K562 (cell line): ENCODE results near the gene SLC1A7. TPM values are rescaled to one million over a fixed set of nuclear protein-coding genes. Genes with fewer than 3 reads are reported as not detected.

Source experiments
- ATAC-seq: fragments of 200-7000 bp; cut with Tn5 transposase; 3 replicates; pipeline ENCODE4 v1.9.1; 2020; ENCODE audit warnings: moderate library complexity
- BruUV-seq: library from RNA; stranded (reverse); fragments of 400-500 nt; replicated peaks from 2 replicates; lab custom pipeline; 2021; lab: Mats Ljungman, UMichigan
- CTCF ChIA-PET: fragments of 300-600 bp; formaldehyde crosslinking; extraction: SDS; loops from one replicate; lab custom pipeline; 2021; ENCODE audit warnings: low intra/inter-chr PET ratio; lab: Yijun Ruan, JAX
- POLR2A ChIA-PET: fragments of 300-600, 350-650 bp; sonication (Branson Sonifier 250); formaldehyde crosslinking; extraction: SDS; loops from one replicate; lab custom pipeline; 2021; ENCODE audit warnings: antibody characterized with exemption, inconsistent platforms; lab: Yijun Ruan, JAX
- DNase-seq, 4 experiments: peaks; one replicate each; pipeline versions ENCODE4 v3.0.0 to v3.0.0-alpha.2; 2011 to 2018; ENCODE audit warnings: low spot score in 3 of 4, mixed read lengths in 3 of 4; ENCODE audit errors: extremely low read depth in 1 of 4
- FAIRE-seq: peaks from 2 replicates; lab custom pipeline; 2011; peaks lifted over from hg19 to GRCh38; lab: Jason Lieb, UNC
- H2AFZ ChIP-seq: 2 replicates; pipeline ENCODE4 v1.6.0; 2011; ENCODE audit warnings: low read depth, low read length, control low read depth, inconsistent platforms
- H3K27ac ChIP-seq: fragments of 200-600 bp; 3 replicates; pipeline ENCODE4 v1.8.0; 2011; ENCODE audit warnings: low read depth, mild to moderate bottlenecking, control low read depth, inconsistent platforms, low read length, moderate library complexity, mixed read lengths; ENCODE audit errors: extremely low read depth
- H3K27me3 ChIP-seq, 2 experiments: fragments of 300-600 bp in 1 of 2; 2 replicates in 1 of 2; 3 replicates in 1 of 2; pipeline versions ENCODE4 v1.6.0 to v1.8.0; 2011; ENCODE audit warnings: inconsistent platforms in 2 of 2, low read length in 2 of 2, mild to moderate bottlenecking in 1 of 2, mixed read lengths in 1 of 2, moderate library complexity in 1 of 2; ENCODE audit not compliant: control insufficient read depth in 2 of 2, insufficient read depth in 2 of 2
- H3K36me3 ChIP-seq: fragments of 300-600 bp; 3 replicates; pipeline ENCODE4 v1.8.0; 2011; ENCODE audit warnings: mild to moderate bottlenecking, low read length, inconsistent platforms; ENCODE audit not compliant: control insufficient read depth, insufficient read depth
- H3K4me1 ChIP-seq, 2 experiments: fragments of 200-600 bp in 1 of 2; replicated peaks in 1 of 2; 2 replicates in 1 of 2; 3 replicates in 1 of 2; pipeline versions ENCODE4 v1.5.1 to v1.8.0; 2011; ENCODE audit warnings: inconsistent platforms in 2 of 2, low read length in 2 of 2, mild to moderate bottlenecking in 1 of 2, mixed read lengths in 1 of 2, moderate library complexity in 1 of 2; ENCODE audit not compliant: control insufficient read depth in 2 of 2, insufficient read depth in 2 of 2
- H3K4me2 ChIP-seq: 2 replicates; pipeline ENCODE4 v1.6.1; 2011; ENCODE audit warnings: low read length, control low read depth, inconsistent platforms, mixed read lengths; ENCODE audit not compliant: insufficient read depth
- H3K4me3 ChIP-seq: fragments of 200-600 bp; sonication (generic), shearing (Covaris generic); 2 replicates; pipeline ENCODE4 v1.5.1; 2016; ENCODE audit warnings: control low read depth, inconsistent platforms
- H3K79me2 ChIP-seq: fragments of 200-600 bp; 3 replicates; pipeline ENCODE4 v1.8.0; 2011; ENCODE audit warnings: low read length, inconsistent platforms; ENCODE audit not compliant: control insufficient read depth, insufficient read depth
- H3K9ac ChIP-seq, 2 experiments: 2 replicates each; pipeline versions ENCODE4 v1.6.0 to v1.6.1; 2011; ENCODE audit warnings: low read depth in 2 of 2, low read length in 2 of 2, control low read depth in 1 of 2, inconsistent platforms in 1 of 2, mild to moderate bottlenecking in 1 of 2, mixed read lengths in 1 of 2; ENCODE audit not compliant: insufficient read depth in 1 of 2
- H3K9me1 ChIP-seq: one replicate; pipeline ENCODE4 v1.6.0; 2011; ENCODE audit warnings: inconsistent platforms, mild to moderate bottlenecking, low read length, moderate library complexity; ENCODE audit not compliant: control insufficient read depth, insufficient read depth
- H3K9me3 ChIP-seq: replicated peaks from 2 replicates; pipeline ENCODE4 v1.5.1; 2011; ENCODE audit warnings: low read depth, low read length, inconsistent platforms; ENCODE audit not compliant: control insufficient read depth, insufficient read depth
- H4K20me1 ChIP-seq: replicated peaks from 2 replicates; pipeline ENCODE4 v1.6.1; 2011; ENCODE audit warnings: low read length, inconsistent platforms, mixed read lengths; ENCODE audit not compliant: control insufficient read depth, insufficient read depth
- CBFA2T3 ChIP-seq: fragments of 450-650 bp; IDR thresholded peaks from 2 replicates; pipeline ENCODE4 v1.6.1; 2017
- CREB1 ChIP-seq, 2 experiments: sonication (generic) in 1 of 2; formaldehyde crosslinking in 1 of 2; IDR thresholded peaks; 2 replicates each; pipeline versions ENCODE4 v1.6.1 to v1.8.0; 2012 to 2022; ENCODE audit warnings: inconsistent platforms in 1 of 2, mild to moderate bottlenecking in 1 of 2, missing genetic modification reagents in 1 of 2, moderate library complexity in 1 of 2
- GABPA ChIP-seq: fragments of 200-800 bp; sonication (Bioruptor generic); conservative IDR thresholded peaks from 2 replicates; pipeline ENCODE4 v1.6.1; 2016; ENCODE audit warnings: low read depth, missing genetic modification characterization, missing compliant biosample characterization
- MTF1 ChIP-seq: fragments of 250-450 bp; sonication (Bioruptor Pico); IDR thresholded peaks from 2 replicates; pipeline ENCODE4 v1.9.0; 2021; ENCODE audit warnings: moderate library complexity, mild to moderate bottlenecking, inconsistent platforms, borderline replicate concordance
- RCOR1 ChIP-seq, 2 experiments: IDR thresholded peaks; 2 replicates each; pipeline ENCODE4 v1.6.1; 2012; ENCODE audit warnings: low read depth in 2 of 2, low read length in 2 of 2, borderline replicate concordance in 1 of 2, improper control_type of control experiment in 1 of 2
- SAFB ChIP-seq: fragments of 200-400 bp; formaldehyde crosslinking; IDR thresholded peaks from 2 replicates; pipeline ENCODE4 v1.6.1; 2017; ENCODE audit warnings: low read depth, low read length, borderline replicate concordance
- SLC30A9 ChIP-seq: fragments of 250-450 bp; sonication (Bioruptor Pico); IDR thresholded peaks from 2 replicates; pipeline ENCODE4 v1.8.0; 2022; ENCODE audit warnings: mild to moderate bottlenecking, moderate library complexity
- YBX1 ChIP-seq: fragments of 450-650 bp; IDR thresholded peaks from 2 replicates; pipeline ENCODE4 v1.7.1; 2016; ENCODE audit warnings: mild to moderate bottlenecking
- ZNF282 ChIP-seq: sonication (generic); formaldehyde crosslinking; IDR thresholded peaks from 2 replicates; pipeline ENCODE4 v1.8.1; 2023; ENCODE audit warnings: missing genetic modification reagents
- WGBS: fragments of 100-300 bp; shearing (Covaris generic); methylation state at CpG from one replicate; pipeline ENCODE4 v1.1.6; 2016; ENCODE audit warnings: low coverage, mixed read lengths; ENCODE audit not compliant: insufficient coverage; ENCODE audit errors: missing lambda C conversion rate; 5-methylcytosine and 5-hydroxymethylcytosine counted together
- in situ Hi-C: fragments of 300-500 bp; cut with MboI; formaldehyde crosslinking; loops from 4 replicates; pipeline ENCODE4 v1.15.0; 2018; ENCODE audit warnings: inconsistent platforms, mixed read lengths
- intact Hi-C: fragments of 100-400 bp; cut with micrococcal nuclease; formaldehyde crosslinking; loops from 2 replicates; pipeline ENCODE4 v1.14.2; 2022
- polyA plus RNA-seq, 8 experiments: library from polyadenylated mRNA; depleted of rRNA in 4 of 8; stranded (reverse) in 5 of 8; unstranded in 3 of 8; fragments of >200 nt; fragmentation: Nextera tagmentation in 2 of 8; fragmentation: Illumina TruSeq in 1 of 8; extraction: Ambion mirVana in 2 of 8; extraction: Trizol in 1 of 8; gene quantifications; 2 replicates each; pipeline versions ENCODE4 v1.2.1 to v1.2.3, GENCODE V29; 2011 to 2014; ENCODE audit warnings: inconsistent platforms in 1 of 8, missing spikeins in 1 of 8
- total RNA-seq, 7 experiments: library from RNA; depleted of rRNA in 6 of 7; stranded (reverse); fragments of >200 nt in 6 of 7; fragmentation: Illumina TruSeq in 2 of 7; extraction: Trizol in 2 of 7; gene quantifications; 2 replicates each; pipeline versions ENCODE4 v1.2.1 to v1.2.3, GENCODE V29; 2011 to 2021; ENCODE audit warnings: low replicate concordance in 1 of 7
- TF ChIP-seq, protein P1 (sequence below), 2 experiments: fragments of 200-800 bp in 1 of 2; sonication (Bioruptor generic) in 1 of 2; sonication (generic) in 1 of 2; formaldehyde crosslinking in 1 of 2; IDR thresholded peaks in 1 of 2; conservative IDR thresholded peaks in 1 of 2; 2 replicates each; pipeline versions ENCODE4 v1.5.0 to v1.6.1; 2016 to 2020; ENCODE audit warnings: missing compliant biosample characterization in 1 of 2, missing genetic modification characterization in 1 of 2, missing genetic modification reagents in 1 of 2
- TF ChIP-seq, protein P2 (sequence below): IDR thresholded peaks from 2 replicates; pipeline ENCODE4 v1.6.1; 2014; ENCODE audit warnings: antibody characterized with exemption

The SLC1A7 gene
- total and polyA plus RNA-seq, 9 of the 15 experiments (the other 6 are each of a cell fraction or from before 2014, with no cell fraction given): 0.07 TPM; not detected in 8

DNA sequence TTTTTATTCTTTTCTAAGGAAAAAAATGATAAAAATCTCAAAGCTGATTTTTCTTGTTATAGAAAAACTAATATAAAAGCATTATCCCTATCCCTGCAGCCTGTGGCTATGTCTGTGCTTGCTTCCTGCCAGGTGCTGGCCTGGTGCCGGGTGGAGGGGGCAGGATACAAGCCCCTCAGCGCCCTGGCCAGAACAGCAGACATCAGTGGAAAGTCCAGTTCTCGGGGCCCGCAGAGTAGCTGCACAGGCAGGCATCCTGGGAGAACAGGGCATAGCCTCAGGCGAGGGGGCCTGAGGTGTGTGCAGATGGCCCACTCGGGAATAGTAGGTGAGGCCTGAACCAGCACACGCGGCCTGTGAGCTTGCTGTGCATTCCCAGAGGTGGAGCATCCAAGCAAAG lies 57.0 kb downstream of the SLC1A7 start:
- POLR2A ChIA-PET: interaction anchor here (0.8 kb wide), 1 partner anchor 7 kb away, joined by 3 read pairs; no protein-coding TSS in a partner anchor
- Histone ChIP-seq H3K4me2 (no peak overlapping the region), H3K4me1 (peaks cover 8 to 48% of the 10 kb centered on the region in 2 experiments; a peak in 3 of 5 replicates), H4K20me1 (peaks cover 7% of the 10 kb centered on the region; the same call in 1 of the 2 replicates), H3K9me1 (no peaks in the 10 kb centered on the region), H3K27me3 (peaks cover 0 to 36% of the 10 kb centered on the region in 2 experiments; a peak in 3 of 5 replicates), H3K79me2 (no peaks in the 10 kb centered on the region), H2AFZ (no peak overlapping the region), H3K27ac (no peak overlapping the region), H3K9ac (no peak overlapping the region), H3K36me3 (no peaks in the 10 kb centered on the region), H3K4me3 (no peak overlapping the region), H3K9me3 (no peaks in the 10 kb centered on the region)
- TF ChIP-seq, protein P1, sequence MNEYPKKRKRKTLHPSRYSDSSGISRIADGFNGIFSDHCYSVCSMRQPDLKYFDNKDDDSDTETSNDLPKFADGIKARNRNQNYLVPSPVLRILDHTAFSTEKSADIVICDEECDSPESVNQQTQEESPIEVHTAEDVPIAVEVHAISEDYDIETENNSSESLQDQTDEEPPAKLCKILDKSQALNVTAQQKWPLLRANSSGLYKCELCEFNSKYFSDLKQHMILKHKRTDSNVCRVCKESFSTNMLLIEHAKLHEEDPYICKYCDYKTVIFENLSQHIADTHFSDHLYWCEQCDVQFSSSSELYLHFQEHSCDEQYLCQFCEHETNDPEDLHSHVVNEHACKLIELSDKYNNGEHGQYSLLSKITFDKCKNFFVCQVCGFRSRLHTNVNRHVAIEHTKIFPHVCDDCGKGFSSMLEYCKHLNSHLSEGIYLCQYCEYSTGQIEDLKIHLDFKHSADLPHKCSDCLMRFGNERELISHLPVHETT (CRISPR knock-in tag; conservative IDR thresholded peaks at IDR 0.05 in 1 of 2, IDR thresholded peaks at IDR 0.05 in 1 of 2): no peak
- TF ChIP-seq CBFA2T3: no peak
- no peak for FAIRE-seq
- ATAC-seq: no peak
- WGBS: 16% methylated on average over 8 of the region's 8 CpGs
- DNase-seq: no peak
- CTCF ChIA-PET: no interaction called here
- no TSS peak for BruUV-seq
- in situ Hi-C loops (no loop called here), intact Hi-C loops (no loop called here)

DNA sequence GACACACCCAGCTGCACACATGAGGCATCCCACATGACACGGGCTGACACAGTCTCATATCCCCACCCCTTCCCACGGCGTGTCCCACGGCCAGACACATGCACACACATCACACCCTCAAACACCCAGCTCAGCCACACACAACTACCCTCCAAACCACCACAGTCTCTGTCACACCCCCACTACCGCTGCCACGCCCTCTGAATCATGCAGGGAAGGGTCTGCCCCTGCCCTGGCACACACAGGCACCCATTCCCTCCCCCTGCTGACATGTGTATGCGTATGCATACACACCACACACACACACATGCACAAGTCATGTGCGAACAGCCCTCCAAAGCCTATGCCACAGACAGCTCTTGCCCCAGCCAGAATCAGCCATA lies 57.9 kb downstream of the SLC1A7 start:
- TF ChIP-seq SAFB (no peak), SLC30A9 (no peak), CREB1 (IDR thresholded peaks at IDR 0.05) (no peak), CREB1 (CRISPR knock-in tag; IDR thresholded peaks at IDR 0.05) (no peak), RCOR1 (IDR thresholded peaks at IDR 0.05; ENCODE audit: borderline replicate concordance in 1 of 2, low read depth in 2 of 2, low read length in 2 of 2) (no peak), MTF1 (CRISPR knock-in tag) (no peak), YBX1 (no peak), ZNF282 (CRISPR knock-in tag) (no peak), GABPA (no peak)
- TF ChIP-seq, protein P2, sequence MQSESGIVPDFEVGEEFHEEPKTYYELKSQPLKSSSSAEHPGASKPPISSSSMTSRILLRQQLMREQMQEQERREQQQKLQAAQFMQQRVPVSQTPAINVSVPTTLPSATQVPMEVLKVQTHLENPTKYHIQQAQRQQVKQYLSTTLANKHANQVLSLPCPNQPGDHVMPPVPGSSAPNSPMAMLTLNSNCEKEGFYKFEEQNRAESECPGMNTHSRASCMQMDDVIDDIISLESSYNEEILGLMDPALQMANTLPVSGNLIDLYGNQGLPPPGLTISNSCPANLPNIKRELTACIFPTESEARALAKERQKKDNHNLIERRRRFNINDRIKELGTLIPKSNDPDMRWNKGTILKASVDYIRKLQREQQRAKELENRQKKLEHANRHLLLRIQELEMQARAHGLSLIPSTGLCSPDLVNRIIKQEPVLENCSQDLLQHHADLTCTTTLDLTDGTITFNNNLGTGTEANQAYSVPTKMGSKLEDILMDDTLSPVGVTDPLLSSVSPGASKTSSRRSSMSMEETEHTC: no peak
- no TSS peak for BruUV-seq
- Histone ChIP-seq H3K27ac (no peak overlapping the region), H3K4me2 (no peak overlapping the region), H4K20me1 (peaks cover 7% of the 10 kb centered on the region; the same call in 1 of the 2 replicates), H3K9me1 (no peaks in the 10 kb centered on the region), H2AFZ (no peak overlapping the region), H3K9me3 (no peaks in the 10 kb centered on the region), H3K36me3 (no peaks in the 10 kb centered on the region), H3K4me3 (no peak overlapping the region), H3K79me2 (no peaks in the 10 kb centered on the region), H3K4me1 (peaks cover 8 to 40% of the 10 kb centered on the region in 2 experiments; a peak in 3 of 5 replicates), H3K9ac (no peak overlapping the region; a peak in 1 of 4 replicates), H3K27me3 (peaks cover 0 to 35% of the 10 kb centered on the region in 2 experiments; a peak in 3 of 5 replicates)
- POLR2A ChIA-PET: interaction anchor here (0.5 to 1.4 kb wide), 3 partner anchors 8 to 37 kb away, joined by 3 read pairs; no protein-coding TSS in a partner anchor
- ATAC-seq: no peak
- intact Hi-C loops: no loop called here
- FAIRE-seq: no peak
- CTCF ChIA-PET: no interaction called here
- no peak for DNase-seq
- in situ Hi-C loops: no loop called here
- WGBS: 5% methylated on average over 8 of the region's 8 CpGs
